GM18517 (cell line): ENCODE measurements around the gene GALK1.
"Not testable (repeated sequence)": the region's sequence is repeated elsewhere in the genome, so short reads cannot be mapped to it uniquely, and the experiment has no call there.

Experiments used
- ATAC-seq: cut with Tn5 transposase; IDR thresholded peaks from one replicate; pipeline ENCODE4 v1.9.1; 2021; ENCODE audit warnings: mild to moderate bottlenecking, moderate library complexity; ENCODE audit not compliant: unreplicated experiment

Gene GALK1

GRCh38 chr17:75767881-75768280, 2.9 kb upstream of the GALK1 start:
- ATAC-seq: no peak

DNA sequence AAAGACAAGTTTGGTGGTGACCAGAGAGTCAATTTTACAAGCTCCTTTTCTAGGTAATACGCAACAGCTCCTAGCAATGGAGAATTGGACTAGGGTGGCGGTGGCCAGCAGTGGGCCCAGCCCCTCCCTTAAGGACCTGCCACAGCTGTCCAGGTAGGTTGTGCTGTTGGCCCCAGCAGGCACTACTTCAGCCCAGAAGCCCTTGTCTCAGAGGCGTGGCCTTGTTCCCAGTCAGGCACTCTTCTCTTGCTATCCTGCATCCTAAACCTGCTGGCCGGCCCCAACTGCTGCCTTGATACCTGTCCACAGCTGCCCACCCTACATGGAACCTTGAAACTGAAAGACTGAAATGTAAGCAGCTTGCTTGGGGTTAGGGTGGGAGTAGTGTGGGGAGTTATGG, 989 bp upstream of the GALK1 start:
- ATAC-seq: no peak

DNA sequence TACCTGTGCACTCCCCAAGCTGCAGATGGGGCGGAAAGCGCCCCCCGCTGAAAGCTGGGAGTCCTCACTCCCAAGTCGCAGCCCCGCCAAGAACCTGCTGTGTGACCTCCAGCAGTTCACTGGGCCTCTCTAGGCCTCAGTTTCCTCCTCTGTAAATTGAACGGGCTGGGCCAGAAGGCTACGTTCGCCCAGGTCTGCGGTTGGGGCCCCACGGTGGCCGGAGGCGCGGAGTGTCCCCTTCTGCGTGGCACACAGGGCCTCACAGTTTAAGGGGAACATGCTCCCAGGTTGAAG, 628 bp downstream of the GALK1 start:
- no peak for ATAC-seq

GRCh38 chr17:75763613-75764416, 1.2 kb downstream of the GALK1 start:
- no peak for ATAC-seq

GRCh38 chr17:75763269-75763607, 1.8 kb downstream of the GALK1 start:
- ATAC-seq: no peak

GRCh38 chr17:75762513-75763268, 2.3 kb downstream of the GALK1 start:
- ATAC-seq: no peak

- not testable (repeated sequence) for ATAC-seq
Observed at GRCh38 chr17:75759978-75760640, 4.9 kb downstream of the GALK1 start.

DNA sequence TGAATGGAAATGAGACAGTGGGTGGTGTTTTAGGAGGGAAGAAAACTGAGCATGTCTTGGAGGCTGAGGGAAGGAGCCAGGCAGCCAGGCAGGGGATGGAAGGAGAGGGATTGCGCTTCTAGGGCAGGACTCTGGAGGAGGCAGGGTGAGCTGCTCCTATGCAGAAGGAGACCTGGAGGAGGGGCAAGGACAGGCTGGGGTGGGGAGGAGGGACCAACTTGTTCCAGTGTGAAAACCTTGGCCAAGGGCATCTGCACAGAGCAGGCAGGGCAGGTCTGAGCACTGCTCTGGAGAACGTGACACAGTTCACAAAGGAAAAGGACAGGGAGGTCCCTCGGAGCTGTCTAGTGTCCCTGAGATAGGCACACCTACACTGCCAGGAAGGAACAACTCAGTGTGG, 5.5 kb downstream of the GALK1 start:
- no peak for ATAC-seq

DNA sequence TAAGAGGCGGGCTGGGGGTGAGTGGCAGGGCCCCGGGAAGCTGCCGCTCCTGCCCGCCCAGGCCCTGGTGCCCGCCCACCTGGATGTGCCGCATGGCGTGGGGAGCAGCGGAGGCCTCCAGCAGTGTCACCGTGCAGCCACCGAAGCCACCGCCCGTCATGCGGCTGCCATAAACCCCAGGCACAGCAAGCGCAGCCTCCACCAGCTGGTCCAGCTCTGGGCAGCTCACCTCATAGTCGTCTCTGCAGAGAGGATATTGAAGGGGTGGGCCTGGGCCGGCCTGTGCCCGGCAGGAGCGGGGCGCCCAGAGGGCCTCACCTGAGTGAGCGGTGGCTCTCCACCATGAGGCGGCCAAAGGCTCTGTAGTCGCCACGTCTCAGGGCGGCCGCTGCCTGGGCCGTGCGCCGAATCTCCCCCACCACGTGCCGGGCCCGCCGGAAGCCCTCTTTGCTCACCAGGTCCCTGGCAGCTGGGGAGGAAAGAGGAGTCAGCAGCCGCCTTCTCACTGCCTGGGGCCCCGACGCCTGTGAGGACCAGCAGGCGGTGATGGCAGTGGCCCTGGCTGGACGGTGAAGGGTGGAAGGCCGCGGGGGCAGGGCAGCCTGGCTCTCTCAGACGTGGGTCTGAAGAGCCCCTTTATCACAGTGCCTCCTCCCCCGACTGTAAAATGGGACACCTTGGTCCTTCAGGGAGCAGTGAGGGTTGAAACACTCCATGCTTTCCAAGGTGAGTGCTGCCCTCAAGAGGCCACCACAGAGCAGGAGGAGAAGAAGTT, 6.7 kb downstream of the GALK1 start:
- ATAC-seq: no peak

GRCh38 chr17:75757086-75757681, 7.8 kb downstream of the GALK1 start:
- ATAC-seq: no peak

DNA sequence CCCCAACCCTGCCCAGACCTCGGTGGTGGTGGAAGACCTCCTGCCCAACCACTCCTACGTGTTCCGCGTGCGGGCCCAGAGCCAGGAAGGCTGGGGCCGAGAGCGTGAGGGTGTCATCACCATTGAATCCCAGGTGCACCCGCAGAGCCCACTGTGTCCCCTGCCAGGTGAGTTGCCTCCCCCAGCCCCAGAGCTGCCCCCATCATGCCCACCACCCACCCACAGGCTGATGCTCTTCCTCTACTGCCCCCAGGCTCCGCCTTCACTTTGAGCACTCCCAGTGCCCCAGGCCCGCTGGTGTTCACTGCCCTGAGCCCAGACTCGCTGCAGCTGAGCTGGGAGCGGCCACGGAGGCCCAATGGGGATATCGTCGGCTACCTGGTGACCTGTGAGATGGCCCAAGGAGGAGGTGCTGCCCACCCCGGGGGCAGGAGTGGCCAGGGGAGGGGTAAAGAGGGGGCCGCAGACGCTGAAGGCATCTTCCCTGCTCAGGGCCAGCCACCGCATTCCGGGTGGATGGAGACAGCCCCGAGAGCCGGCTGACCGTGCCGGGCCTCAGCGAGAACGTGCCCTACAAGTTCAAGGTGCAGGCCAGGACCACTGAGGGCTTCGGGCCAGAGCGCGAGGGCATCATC, 8.4 kb downstream of the GALK1 start:
- ATAC-seq: no peak

GRCh38 chr17:75755990-75756389, 9.0 kb downstream of the GALK1 start:
- ATAC-seq: no peak

- no peak for ATAC-seq
Observed at GRCh38 chr17:75755205-75755901, 9.6 kb downstream of the GALK1 start.

DNA sequence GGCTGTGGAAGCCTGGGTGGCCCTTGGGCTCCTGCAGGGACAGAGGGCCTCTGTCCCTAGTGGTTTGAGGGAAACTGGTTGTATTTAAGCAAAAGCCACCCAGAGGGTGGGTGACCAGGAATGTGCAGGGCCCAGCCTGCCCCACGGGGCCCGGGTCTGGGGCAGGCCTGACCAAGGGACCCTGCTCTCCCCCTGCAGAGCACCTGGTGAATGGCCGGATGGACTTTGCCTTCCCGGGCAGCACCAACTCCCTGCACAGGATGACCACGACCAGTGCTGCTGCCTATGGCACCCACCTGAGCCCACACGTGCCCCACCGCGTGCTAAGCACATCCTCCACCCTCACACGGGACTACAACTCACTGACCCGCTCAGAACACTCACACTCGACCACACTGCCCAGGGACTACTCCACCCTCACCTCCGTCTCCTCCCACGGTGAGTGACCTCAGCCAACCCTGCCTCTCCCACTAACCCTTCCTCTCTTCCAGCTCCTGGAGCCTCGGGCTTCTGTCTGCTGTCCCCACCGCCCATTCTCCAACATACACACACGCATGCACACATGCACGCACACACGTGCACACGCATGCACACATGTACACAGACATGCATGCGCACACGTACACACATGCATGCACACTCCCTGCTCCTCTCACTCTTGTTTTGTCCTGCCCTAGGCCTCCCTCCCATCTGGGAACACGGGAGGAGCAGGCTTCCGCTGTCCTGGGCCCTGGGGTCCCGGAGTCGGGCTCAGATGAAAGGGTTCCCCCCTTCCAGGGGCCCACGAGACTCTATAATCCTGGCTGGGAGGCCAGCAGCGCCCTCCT, 10.4 kb downstream of the GALK1 start:
- ATAC-seq: no peak

DNA sequence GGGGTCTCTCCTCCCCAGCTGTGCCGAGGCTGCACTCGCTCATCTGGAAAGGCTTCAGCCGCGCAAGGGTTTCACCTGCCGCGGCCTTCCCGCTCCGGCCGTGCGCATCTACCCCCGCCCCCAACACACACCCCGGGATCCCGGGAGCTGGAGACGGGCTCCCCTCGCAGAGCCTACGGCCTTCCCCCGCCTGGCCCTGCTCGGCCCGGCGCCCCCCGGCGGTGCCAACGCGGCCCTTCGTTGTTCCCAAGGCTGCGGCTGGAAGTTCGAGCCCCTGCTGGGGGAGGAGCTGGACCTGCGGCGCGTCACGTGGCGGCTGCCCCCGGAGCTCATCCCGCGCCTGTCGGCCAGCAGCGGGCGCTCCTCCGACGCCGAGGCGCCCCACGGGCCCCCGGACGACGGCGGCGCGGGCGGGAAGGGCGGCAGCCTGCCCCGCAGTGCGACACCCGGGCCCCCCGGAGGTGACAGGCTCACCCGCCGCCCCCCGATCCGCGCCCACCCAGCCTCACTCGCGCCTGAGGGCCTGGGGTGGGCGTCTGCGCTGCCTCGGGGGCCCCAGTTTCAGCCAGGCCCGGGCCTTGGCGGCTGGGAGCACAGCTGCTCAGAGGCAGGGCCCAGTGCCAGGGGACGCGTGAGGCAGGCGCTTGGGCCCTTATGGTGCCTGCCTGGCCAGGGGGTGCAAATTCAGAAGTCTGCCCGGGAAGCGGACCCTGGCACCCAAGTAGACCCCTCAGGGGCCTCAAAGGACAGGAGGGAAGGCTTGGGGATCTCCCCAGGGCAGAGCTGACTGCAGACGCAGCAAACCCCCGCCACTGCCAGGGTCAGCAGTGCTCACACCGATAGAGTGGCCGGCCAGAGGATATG, 11.2 kb downstream of the GALK1 start:
- ATAC-seq: no peak

- ATAC-seq: no peak
Observed at GRCh38 chr17:75752802-75753513, 12.0 kb downstream of the GALK1 start.

DNA sequence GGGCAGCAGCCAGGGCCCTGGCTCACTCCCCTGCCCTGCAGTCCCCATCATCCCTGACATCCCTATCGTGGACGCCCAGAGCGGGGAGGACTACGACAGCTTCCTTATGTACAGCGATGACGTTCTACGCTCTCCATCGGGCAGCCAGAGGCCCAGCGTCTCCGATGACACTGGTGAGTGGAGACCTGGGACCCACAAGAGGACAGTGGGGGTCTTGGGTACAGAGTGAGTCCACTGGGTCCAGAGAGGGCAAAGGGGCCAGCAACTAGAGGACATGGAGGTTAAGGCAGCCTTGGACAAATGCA, 12.6 kb downstream of the GALK1 start:
- ATAC-seq: no peak
